Osteocyte (in vitro differentiated cells): ENCODE measurements around the gene UGT1A10. TPM values are rescaled to one million over a fixed set of nuclear protein-coding genes. Genes with fewer than 3 reads are reported as not detected.
A peak's percentile ranks its signal among the peaks of the same experiment; 100 is the strongest.

ENCODE experiments used
- DNase-seq: peaks from one replicate; pipeline ENCODE4 v3.0.0; 2021; ENCODE audit warnings: mixed read lengths; ENCODE audit not compliant: unreplicated experiment; ENCODE audit errors: extremely low spot score
- H3K27ac Mint-ChIP-seq: one replicate; pipeline ENCODE4 v1.8.0; 2021; ENCODE audit warnings: mild to moderate bottlenecking, mixed read lengths; ENCODE audit not compliant: unreplicated experiment
- H3K27me3 Mint-ChIP-seq: one replicate; pipeline ENCODE4 v1.8.0; 2021; ENCODE audit warnings: mixed read lengths; ENCODE audit not compliant: unreplicated experiment
- H3K36me3 Mint-ChIP-seq: one replicate; pipeline ENCODE4 v1.8.0; 2021; ENCODE audit warnings: mixed read lengths; ENCODE audit not compliant: unreplicated experiment
- H3K4me1 Mint-ChIP-seq: one replicate; pipeline ENCODE4 v1.8.0; 2021; ENCODE audit warnings: mixed read lengths; ENCODE audit not compliant: unreplicated experiment
- H3K4me3 Mint-ChIP-seq: one replicate; pipeline ENCODE4 v1.8.0; 2021; ENCODE audit warnings: mild to moderate bottlenecking, moderate library complexity, mixed read lengths; ENCODE audit not compliant: unreplicated experiment
- H3K9me3 Mint-ChIP-seq: one replicate; pipeline ENCODE4 v1.8.0; 2021; ENCODE audit warnings: mixed read lengths; ENCODE audit not compliant: unreplicated experiment
- CTCF ChIP-seq: fragments of 200-600 bp; sonication (generic); IDR thresholded peaks from 2 replicates; pipeline ENCODE4 v1.5.0; 2021; ENCODE audit warnings: antibody characterized with exemption, mild to moderate bottlenecking, moderate library complexity
- total RNA-seq: library from RNA; stranded (reverse); gene quantifications from 2 replicates; pipeline ENCODE4 v1.2.1, GENCODE V29; 2021

Gene UGT1A10
- total RNA-seq, 1 donor from 2014 or later: not detected

- Mint-ChIP-seq H3K36me3 (no peaks in the 10 kb centered on the region), H3K27me3 (peaks cover 14% of the 10 kb centered on the region), H3K27ac (peak overlapping the region; percentile 43), H3K9me3 (no peaks in the 10 kb centered on the region), H3K4me1 (peaks cover 21% of the 10 kb centered on the region), H3K4me3 (no peak overlapping the region)
- TF ChIP-seq CTCF: no peak
- no peak for DNase-seq
These were observed 180.5 kb downstream of the UGT1A10 start for GRCh38 chr2:233816771-233817170.

GRCh38 chr2:233817361-233817911 is 181.2 kb downstream of the UGT1A10 start:
- DNase-seq: no peak
- H3K27me3 Mint-ChIP-seq: peaks cover 9% of the 10 kb centered on the region
- no peaks in the 10 kb centered on the region for H3K9me3 Mint-ChIP-seq
- H3K27ac Mint-ChIP-seq: peak overlapping the region; percentile 54
- no peaks in the 10 kb centered on the region for H3K36me3 Mint-ChIP-seq
- no peak overlapping the region for H3K4me3 Mint-ChIP-seq
- peaks cover 21% of the 10 kb centered on the region for H3K4me1 Mint-ChIP-seq
- no peak for TF ChIP-seq CTCF

GRCh38 chr2:233817995-233818638 is 181.9 kb downstream of the UGT1A10 start:
- Mint-ChIP-seq H3K36me3 (no peaks in the 10 kb centered on the region), H3K27me3 (peaks cover 4% of the 10 kb centered on the region), H3K27ac (no peak overlapping the region), H3K4me1 (peaks cover 19% of the 10 kb centered on the region), H3K9me3 (no peaks in the 10 kb centered on the region), H3K4me3 (no peak overlapping the region)
- DNase-seq: no peak
- TF ChIP-seq CTCF: no peak

GRCh38 chr2:233818639-233819621 is 182.7 kb downstream of the UGT1A10 start:
- Mint-ChIP-seq H3K27me3 (peaks cover 4% of the 10 kb centered on the region), H3K4me3 (no peak overlapping the region), H3K4me1 (peaks cover 19% of the 10 kb centered on the region), H3K36me3 (no peaks in the 10 kb centered on the region), H3K27ac (no peak overlapping the region), H3K9me3 (no peaks in the 10 kb centered on the region)
- DNase-seq: no peak
- no peak for TF ChIP-seq CTCF
